A673 (cell line): ENCODE results near the gene FBXL19. TPM values are rescaled to one million over a fixed set of nuclear protein-coding genes. Genes with fewer than 3 reads are reported as not detected.

Experiments used
- BruUV-seq: library from RNA; stranded (reverse); fragments of 400-500 nt; replicated peaks from 2 replicates; lab custom pipeline; 2021; lab: Mats Ljungman, UMichigan
- CTCF ChIA-PET: fragments of 300-600 bp; sonication (Branson Sonifier 250); formaldehyde crosslinking; loops from one replicate; lab custom pipeline; 2022; ENCODE audit warnings: antibody characterized with exemption; lab: Charles Lee
- POLR2A ChIA-PET: fragments of 300-600 bp; sonication (Branson Sonifier 250); formaldehyde crosslinking; loops from one replicate; lab custom pipeline; 2022; ENCODE audit warnings: antibody characterized with exemption; ENCODE audit not compliant: low non-redundant PET; lab: Charles Lee
- DNase-seq: peaks from one replicate; pipeline ENCODE4 v3.0.0-alpha.2; 2015; ENCODE audit warnings: low spot score
- H3K27ac ChIP-seq: fragments of 200-600 bp; sonication (generic); 2 replicates; pipeline ENCODE4 v1.5.1; 2016; ENCODE audit warnings: mixed run types, low read depth, mild to moderate bottlenecking, mixed read lengths, antibody characterized with exemption, low read length; ENCODE audit not compliant: poor library complexity, severe bottlenecking
- H3K27me3 ChIP-seq: fragments of 200-600 bp; sonication (generic); replicated peaks from 2 replicates; pipeline ENCODE4 v1.6.1; 2017; ENCODE audit warnings: mixed run types, low read depth, mild to moderate bottlenecking, mixed read lengths, antibody characterized with exemption, low read length; ENCODE audit not compliant: insufficient read depth, poor library complexity
- H3K36me3 ChIP-seq: fragments of 200-600 bp; sonication (generic); 2 replicates; pipeline ENCODE4 v1.6.1; 2016; ENCODE audit warnings: mixed run types, mild to moderate bottlenecking, mixed read lengths, antibody characterized with exemption, low read length; ENCODE audit not compliant: insufficient read depth, poor library complexity, severe bottlenecking
- H3K4me1 ChIP-seq: fragments of 200-600 bp; sonication (generic); 2 replicates; pipeline ENCODE4 v1.6.1; 2017; ENCODE audit warnings: mixed run types, mild to moderate bottlenecking, mixed read lengths, antibody characterized with exemption, low read length; ENCODE audit not compliant: insufficient read depth, poor library complexity, severe bottlenecking
- H3K4me3 ChIP-seq: fragments of 200-600 bp; sonication (generic); 2 replicates; pipeline ENCODE4 v1.5.1; 2016; ENCODE audit warnings: low read depth, mixed run types, mild to moderate bottlenecking, mixed read lengths, low read length; ENCODE audit not compliant: poor library complexity, severe bottlenecking
- H3K9me3 ChIP-seq: fragments of 200-600 bp; sonication (generic); 2 replicates; pipeline ENCODE4 v1.6.1; 2016; ENCODE audit warnings: mixed run types, low read depth, mild to moderate bottlenecking, mixed read lengths, antibody characterized with exemption, low read length; ENCODE audit not compliant: poor library complexity, severe bottlenecking
- EZH2 ChIP-seq: fragments of 200-600 bp; sonication (generic); IDR thresholded peaks from 2 replicates; pipeline ENCODE4 v1.6.1; 2017; ENCODE audit warnings: borderline replicate concordance, low read depth, mild to moderate bottlenecking, mixed read lengths, antibody characterized with exemption, low read length; ENCODE audit not compliant: poor library complexity, severe bottlenecking
- intact Hi-C: fragments of 100-400 bp; cut with micrococcal nuclease; formaldehyde crosslinking; loops from one replicate; pipeline ENCODE4 v1.10.0; 2022; ENCODE audit not compliant: unreplicated experiment
- total RNA-seq: library from RNA; stranded (reverse); gene quantifications from 2 replicates; pipeline ENCODE4 v1.2.3, GENCODE V29; 2021
- TF ChIP-seq, protein P1 (sequence below): fragments of 300-800, 200-600 bp; sonication (generic); conservative IDR thresholded peaks from 2 replicates; pipeline ENCODE4 v1.5.1; 2017; ENCODE audit warnings: low read depth, mild to moderate bottlenecking, antibody characterized with exemption, low read length, moderate library complexity, mixed read lengths

FBXL19 gene
- total RNA-seq, 1 experiment from 2014 or later, result 39.3 TPM

DNA sequence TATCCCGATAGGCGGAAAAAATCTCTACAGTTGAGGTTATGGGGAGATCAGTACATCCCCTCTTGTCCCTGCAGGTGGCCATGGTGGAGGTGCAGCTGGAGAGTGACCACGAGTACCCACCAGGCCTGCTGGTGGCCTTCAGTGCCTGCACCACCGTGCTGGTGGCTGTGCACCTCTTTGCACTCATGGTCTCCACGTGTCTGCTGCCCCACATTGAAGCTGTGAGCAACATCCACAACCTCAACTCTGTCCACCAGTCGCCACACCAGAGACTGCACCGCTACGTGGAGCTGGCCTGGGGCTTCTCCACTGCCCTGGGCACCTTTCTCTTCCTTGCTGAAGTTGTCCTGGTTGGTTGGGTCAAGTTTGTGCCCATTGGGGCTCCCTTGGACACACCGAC is 29.7 kb downstream of the FBXL19 start:
- no peak overlapping the region for H3K4me3 ChIP-seq

DNA sequence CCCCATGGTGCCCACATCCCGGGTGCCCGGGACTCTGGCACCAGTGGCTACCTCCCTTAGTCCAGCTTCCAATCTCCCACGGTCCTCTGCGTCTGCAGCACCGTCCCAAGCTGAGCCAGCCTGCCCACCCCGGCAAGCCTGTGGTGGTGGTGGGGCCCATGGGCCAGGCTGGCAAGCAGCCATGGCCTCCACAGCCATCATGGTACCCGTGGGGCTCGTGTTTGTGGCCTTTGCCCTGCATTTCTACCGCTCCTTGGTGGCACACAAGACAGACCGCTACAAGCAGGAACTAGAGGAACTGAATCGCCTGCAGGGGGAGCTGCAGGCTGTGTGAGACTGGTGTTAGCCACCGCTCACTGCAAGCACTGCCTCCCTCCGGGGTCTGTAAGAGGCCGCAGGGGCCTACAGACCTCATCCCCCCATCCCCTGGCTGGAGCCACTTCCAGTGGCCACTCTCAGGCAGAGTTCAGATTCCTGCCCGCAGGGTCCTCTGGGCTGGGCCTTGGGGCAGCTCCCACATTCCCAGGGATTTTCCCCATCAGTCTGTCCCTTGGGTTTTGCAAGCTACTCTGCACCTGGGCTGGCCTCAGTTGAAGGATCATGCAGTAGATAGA is 30.2 kb downstream of the FBXL19 start:
- ChIA-PET POLR2A (interaction anchor here (0.6 kb wide), 1 partner anchor 236 kb away, joined by 3 read pairs; no protein-coding TSS in a partner anchor), CTCF (interaction anchor here (0.6 to 1.3 kb wide), 9 partner anchors 12 to 465 kb away, joined by 3 to 7 read pairs (median 3); partner anchors contain the start of gene KAT8)
- Histone ChIP-seq H3K36me3 (no peaks in the 10 kb centered on the region), H3K4me3 (no peak overlapping the region), H3K27me3 (no peaks in the 10 kb centered on the region), H3K4me1 (peaks cover 1% of the 10 kb centered on the region), H3K27ac (no peak overlapping the region), H3K9me3 (no peaks in the 10 kb centered on the region)
- intact Hi-C loops, result loop anchor here (2.0 to 10.0 kb wide), 4 partner anchors 141 to 911 kb away; partner anchors contain the start of genes VKORC1 and ZNF843
- TF ChIP-seq, protein P1, sequence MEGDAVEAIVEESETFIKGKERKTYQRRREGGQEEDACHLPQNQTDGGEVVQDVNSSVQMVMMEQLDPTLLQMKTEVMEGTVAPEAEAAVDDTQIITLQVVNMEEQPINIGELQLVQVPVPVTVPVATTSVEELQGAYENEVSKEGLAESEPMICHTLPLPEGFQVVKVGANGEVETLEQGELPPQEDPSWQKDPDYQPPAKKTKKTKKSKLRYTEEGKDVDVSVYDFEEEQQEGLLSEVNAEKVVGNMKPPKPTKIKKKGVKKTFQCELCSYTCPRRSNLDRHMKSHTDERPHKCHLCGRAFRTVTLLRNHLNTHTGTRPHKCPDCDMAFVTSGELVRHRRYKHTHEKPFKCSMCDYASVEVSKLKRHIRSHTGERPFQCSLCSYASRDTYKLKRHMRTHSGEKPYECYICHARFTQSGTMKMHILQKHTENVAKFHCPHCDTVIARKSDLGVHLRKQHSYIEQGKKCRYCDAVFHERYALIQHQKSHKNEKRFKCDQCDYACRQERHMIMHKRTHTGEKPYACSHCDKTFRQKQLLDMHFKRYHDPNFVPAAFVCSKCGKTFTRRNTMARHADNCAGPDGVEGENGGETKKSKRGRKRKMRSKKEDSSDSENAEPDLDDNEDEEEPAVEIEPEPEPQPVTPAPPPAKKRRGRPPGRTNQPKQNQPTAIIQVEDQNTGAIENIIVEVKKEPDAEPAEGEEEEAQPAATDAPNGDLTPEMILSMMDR, result peak; percentile 95
- TF ChIP-seq EZH2, result no peak
- peak; percentile 88 for DNase-seq
- no TSS peak for BruUV-seq

More for the DNA sequence above, 29.7 kb downstream of the FBXL19 start:
- peaks cover 1% of the 10 kb centered on the region for H3K4me1 ChIP-seq
- H3K27me3 ChIP-seq, result no peaks in the 10 kb centered on the region
- no peak overlapping the region for H3K27ac ChIP-seq
- no peaks in the 10 kb centered on the region for H3K36me3 ChIP-seq
- no peak for DNase-seq
- no peaks in the 10 kb centered on the region for H3K9me3 ChIP-seq
- BruUV-seq, result no TSS peak
- ChIA-PET POLR2A (no interaction called here), CTCF (interaction anchor here (1.0 to 1.3 kb wide), 4 partner anchors 11 to 189 kb away, joined by 3 to 4 read pairs (median 3); no protein-coding TSS in a partner anchor)
- intact Hi-C loops, result loop anchor here (2.0 to 10.0 kb wide), 4 partner anchors 142 to 912 kb away; partner anchors contain the start of genes VKORC1 and ZNF843
- TF ChIP-seq, protein P1, result no peak
- TF ChIP-seq EZH2, result no peak

DNA sequence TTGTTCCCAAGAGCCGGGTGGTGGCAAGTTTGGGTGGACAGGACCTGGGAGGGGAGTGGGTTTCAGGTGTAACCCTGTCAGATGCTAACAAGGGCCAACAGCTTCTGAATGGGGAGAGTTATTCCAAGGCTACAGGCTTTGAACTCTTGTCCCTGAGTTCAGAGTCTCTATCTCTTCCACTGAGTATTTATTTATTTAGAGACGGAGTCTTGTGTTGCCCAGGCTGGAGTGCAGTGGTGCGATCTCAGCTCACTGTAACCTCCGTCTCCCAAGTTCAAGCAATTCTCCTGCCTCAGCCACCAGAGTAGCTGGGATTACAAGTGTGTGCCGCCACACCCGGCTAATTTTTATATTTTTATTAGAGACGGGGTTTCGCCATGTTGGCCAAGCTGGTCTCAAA is 31.6 kb downstream of the FBXL19 start:
- ChIA-PET CTCF (interaction anchor here (0.8 to 1.2 kb wide), 2 partner anchors 26 to 163 kb away, joined by 3 to 5 read pairs; partner anchors contain the start of gene KAT8), POLR2A (no interaction called here)
- Histone ChIP-seq H3K36me3 (peaks cover 13% of the 10 kb centered on the region), H3K4me3 (no peak overlapping the region), H3K9me3 (no peaks in the 10 kb centered on the region), H3K27me3 (no peaks in the 10 kb centered on the region), H3K4me1 (peaks cover 10% of the 10 kb centered on the region), H3K27ac (no peak overlapping the region)
- DNase-seq, result no peak
- TF ChIP-seq, protein P1, result no peak
- no peak for TF ChIP-seq EZH2
- intact Hi-C loops, result loop anchor here (10.0 kb wide), 3 partner anchors 140 to 910 kb away; partner anchors contain the start of gene VKORC1
- BruUV-seq, result no TSS peak
